ENCODE data around the gene TENM4.

GRCh38 chr11:79060081-79060953 is 380.5 kb downstream of the TENM4 start:
- TF ChIP-seq MAX (IDR thresholded peaks at IDR 0.05) (no peak), RAD21 (IDR thresholded peaks at IDR 0.05) (no peak), CTCF (IDR thresholded peaks at IDR 0.05; ENCODE audit: low read depth, low read length, missing input control) (peak; percentile 4), YY1 (IDR thresholded peaks at IDR 0.05) (no peak), JUND (IDR thresholded peaks at IDR 0.05) (no peak)
